COLO668 (cell line): ENCODE results near the gene P2RY2.
"Not testable (repeated sequence)": the region's sequence is repeated elsewhere in the genome, so short reads cannot be mapped to it uniquely, and the experiment has no call there.

Experiments
- DNase-seq: peaks from one replicate; lab custom pipeline; 2025; ENCODE audit not compliant: unreplicated experiment; lab: John Stamatoyannopoulos, UW

P2RY2 gene

GRCh38 chr11:73226297-73227006 lies 8.4 kb downstream of the P2RY2 start:
- DNase-seq, result no peak

GRCh38 chr11:73227571-73228211 lies 9.6 kb downstream of the P2RY2 start:
- peak; percentile 52 for DNase-seq

- DNase-seq, result no peak
Observed at GRCh38 chr11:73228268-73229134, 10.4 kb downstream of the P2RY2 start.

GRCh38 chr11:73229321-73229895 lies 11.3 kb downstream of the P2RY2 start:
- no peak for DNase-seq

GRCh38 chr11:73229896-73230875 lies 12.1 kb downstream of the P2RY2 start:
- no peak for DNase-seq

- no peak for DNase-seq
Observed at GRCh38 chr11:73230931-73231330, 12.8 kb downstream of the P2RY2 start.

- not testable (repeated sequence) for DNase-seq
Observed at GRCh38 chr11:73232487-73232886, 14.4 kb downstream of the P2RY2 start.

- no peak for DNase-seq
Observed at GRCh38 chr11:73233211-73233610, 15.1 kb downstream of the P2RY2 start.

- DNase-seq, result no peak
Observed at GRCh38 chr11:73233692-73234470, 15.8 kb downstream of the P2RY2 start.

- DNase-seq, result no peak
Observed at GRCh38 chr11:73234471-73235181, 16.5 kb downstream of the P2RY2 start.

GRCh38 chr11:73235236-73235786 lies 17.2 kb downstream of the P2RY2 start:
- DNase-seq, result no peak

GRCh38 chr11:73236205-73236765 lies 18.2 kb downstream of the P2RY2 start:
- DNase-seq, result no peak

- no peak for DNase-seq
Observed at GRCh38 chr11:73236854-73237253, 18.8 kb downstream of the P2RY2 start.

- DNase-seq, result no peak
Observed at GRCh38 chr11:73237471-73238290, 19.6 kb downstream of the P2RY2 start.

- DNase-seq, result no peak
Observed at GRCh38 chr11:73239111-73239521, 21.0 kb downstream of the P2RY2 start.

- DNase-seq, result no peak
Observed at GRCh38 chr11:73239571-73240189, 21.6 kb downstream of the P2RY2 start.
